Heart left ventricle (tissue), 16 donors: ENCODE data around the gene NABP1. TPM values are rescaled to one million over a fixed set of nuclear protein-coding genes. Genes with fewer than 3 reads are reported as not detected.

ENCODE experiments used
- ATAC-seq, 4 donors: fragments of 200-7000 bp; cut with Tn5 transposase; one replicate each; pipeline ENCODE4 v1.9.1; 2020 to 2022; ENCODE audit warnings: moderate library complexity in 4 of 4, mild to moderate bottlenecking in 3 of 4, moderate number of reproducible peaks in 1 of 4
- DNase-seq, 5 donors: peaks; one replicate each; pipeline ENCODE4 v3.0.0-alpha.2; 2020
- H3K27ac ChIP-seq, 12 donors: fragments of 200-600 bp; sonication (generic) in 4 of 12; one replicate each; pipeline versions ENCODE4 v1.5.0 to v1.8.0; 2016 to 2022; ENCODE audit warnings: mild to moderate bottlenecking in 2 of 12
- H3K27me3 ChIP-seq, 9 donors: fragments of 200-600 bp; sonication (generic) in 2 of 9; one replicate each; pipeline versions ENCODE4 v1.5.1 to v1.8.0; 2016 to 2022; ENCODE audit warnings: mild to moderate bottlenecking in 3 of 9
- H3K36me3 ChIP-seq, 9 donors: fragments of 200-600 bp; sonication (generic) in 2 of 9; one replicate each; pipeline versions ENCODE4 v1.5.0 to v1.8.0; 2018 to 2022; ENCODE audit warnings: mild to moderate bottlenecking in 2 of 9
- H3K4me1 ChIP-seq, 12 donors: fragments of 200-600 bp; sonication (generic) in 4 of 12; one replicate each; pipeline versions ENCODE4 v1.5.0 to v1.8.0; 2016 to 2022; ENCODE audit warnings: mild to moderate bottlenecking in 3 of 12
- H3K4me3 ChIP-seq, 12 donors: fragments of 200-600 bp; sonication (generic) in 4 of 12; one replicate each; pipeline versions ENCODE4 v1.5.0 to v1.8.0; 2017 to 2022; ENCODE audit warnings: mild to moderate bottlenecking in 9 of 12, moderate library complexity in 4 of 12
- H3K9me3 ChIP-seq, 12 donors: fragments of 200-600 bp; sonication (generic) in 4 of 12; one replicate each; pipeline versions ENCODE4 v1.5.0 to v1.8.0; 2016 to 2022; ENCODE audit warnings: mild to moderate bottlenecking in 1 of 12
- CTCF ChIP-seq, 12 donors: fragments of 200-600 bp; sonication (generic) in 4 of 12; IDR thresholded peaks; one replicate each; pipeline versions ENCODE4 v1.5.0 to v1.8.0; 2018 to 2022; ENCODE audit warnings: antibody characterized with exemption in 12 of 12, mild to moderate bottlenecking in 5 of 12
- POLR2A ChIP-seq, 2 donors: fragments of 450-650 bp; IDR thresholded peaks; one replicate each; pipeline ENCODE4 v1.6.1; 2017; ENCODE audit warnings: antibody characterized with exemption in 2 of 2, mild to moderate bottlenecking in 2 of 2, moderate library complexity in 2 of 2
- WGBS, 4 donors: extraction: QIAGEN DNeasy Blood & Tissue Kit in 2 of 4; methylation state at CpG; one replicate each; pipeline versions ENCODE4 v1.1.5 to v1.1.7; 2013 to 2018; 5-methylcytosine and 5-hydroxymethylcytosine counted together
- intact Hi-C, 10 donors: fragments of 100-400 bp; cut with DNase I; formaldehyde crosslinking; loops; one replicate each; pipeline versions ENCODE4 v1.11.1 to v1.14.2; 2022
- polyA plus RNA-seq, 2 donors: library from polyadenylated mRNA; stranded (reverse); fragments of 200-250 nt; gene quantifications; one replicate each; pipeline ENCODE4 v1.2.3, GENCODE V29; 2013
- total RNA-seq, 9 donors: library from RNA; depleted of rRNA in 2 of 9; stranded (reverse); fragments of >200 nt in 2 of 9; fragmentation: NEBNext Ultra II Directional in 3 of 9; extraction: Animal tissue kit (Norgen Biotek cat#: 25700) in 3 of 9; gene quantifications; one replicate each; pipeline versions ENCODE4 v1.1.0 to v1.2.4, GENCODE V29; 2016 to 2023
- donor health status: ischemic (EF 13 %, LVEDD 7.1; RV severe dilation, severe dysfunction).
- donor health status: healthy with polysubstance abuse.
- donor health status: DM: no; HTN: yes; CAD: no.
- donor health status: DM: no; HTN: no; CAD: no.
- donor health status: ischemic (EF 25% LVEDD 6.9; RV normal size, moderate dysfunction).
- donor health status: ischemic (EF 25% LVEDD 5.7; RV mildly dilated, moderate dysfunction).
- donor health status: healthy.
- donor health status: DM: yes; HTN: yes; CAD: no.
- donor health status: ischemic (EF 35%, LVEDD 5.7; RV mildly dilated, moderate dysfunction).
- donor health status: nonischemic (EF 11% LVEDD 7.7; RV severe dilation, severe dysfunction).
- donor health status: DM: yes; HTN: yes; CAD: no.
- donor health status: PGD.
- donor health status: ischemic (EF 29% LVEDD 5.4; RV normal size, mild dysfunction).
- donor health status: nonischemic (EF 23%, LVEDD 6.1; RV moderate dilation, normal function).

The NABP1 gene
- total and polyA plus RNA-seq, 11 donors: 1.5 to 36.3 (median 3.3) TPM

- no peak overlapping the region for H3K4me3 ChIP-seq
- H3K36me3 ChIP-seq: no peaks in the 10 kb centered on the region
- peaks cover 0 to 14% (median 0%) of the 10 kb centered on the region in 12 donors for H3K4me1 ChIP-seq
- ATAC-seq (no peak), DNase-seq (no peak)
- no peaks in the 10 kb centered on the region for H3K27me3 ChIP-seq
- H3K27ac ChIP-seq: no peak overlapping the region
- no peak for TF ChIP-seq POLR2A (IDR thresholded peaks at IDR 0.05)
- TF ChIP-seq CTCF (IDR thresholded peaks at IDR 0.05): no peak
- H3K9me3 ChIP-seq: no peaks in the 10 kb centered on the region
- intact Hi-C loops: no loop called here
These were observed 12.9 kb upstream of the NABP1 start for GRCh38 chr2:191664823-191665677.

- no peak for TF ChIP-seq CTCF (IDR thresholded peaks at IDR 0.05)
- no peak for TF ChIP-seq POLR2A (IDR thresholded peaks at IDR 0.05)
These were observed 11.7 kb upstream of the NABP1 start for GRCh38 chr2:191666226-191666625.

GRCh38 chr2:191666732-191667131 lies 11.2 kb upstream of the NABP1 start:
- Histone ChIP-seq H3K36me3 (no peaks in the 10 kb centered on the region), H3K4me1 (peaks cover 0 to 14% (median 0%) of the 10 kb centered on the region in 12 donors), H3K4me3 (no peak overlapping the region), H3K9me3 (no peaks in the 10 kb centered on the region), H3K27me3 (peaks cover 0 to 7% (median 0%) of the 10 kb centered on the region in 9 donors), H3K27ac (peak overlapping the region in 1 of 12 donors; percentile 51)
- TF ChIP-seq CTCF (IDR thresholded peaks at IDR 0.05): no peak
- no peak for TF ChIP-seq POLR2A (IDR thresholded peaks at IDR 0.05)
- no peak for DNase-seq
- intact Hi-C loops: no loop called here
- WGBS, 4 donors: 49 to 55% (median 53%) methylated on average over 3 of the region's 3 CpGs
- no peak for ATAC-seq

More at GRCh38 chr2:191666226-191666625, 11.7 kb upstream of the NABP1 start:
- no peaks in the 10 kb centered on the region for H3K9me3 ChIP-seq
- DNase-seq (no peak), ATAC-seq (no peak)
- H3K27me3 ChIP-seq: peaks cover 0 to 7% (median 0%) of the 10 kb centered on the region in 9 donors
- intact Hi-C loops: no loop called here
- H3K4me1 ChIP-seq: peaks cover 0 to 14% (median 0%) of the 10 kb centered on the region in 12 donors
- no peaks in the 10 kb centered on the region for H3K36me3 ChIP-seq
- 83 to 88% (median 85%) methylated on average over 4 of the region's 4 CpGs for WGBS, 4 donors
- H3K4me3 ChIP-seq: no peak overlapping the region
- H3K27ac ChIP-seq: peak overlapping the region in 1 of 12 donors; percentile 51

- H3K4me1 ChIP-seq: peaks cover 0 to 21% (median 0%) of the 10 kb centered on the region in 12 donors
These were observed 7.9 kb upstream of the NABP1 start for GRCh38 chr2:191670076-191670475.

More at GRCh38 chr2:191670076-191670475, 7.9 kb upstream of the NABP1 start:
- peaks cover 0 to 7% (median 0%) of the 10 kb centered on the region in 9 donors for H3K27me3 ChIP-seq
- ATAC-seq (no peak), DNase-seq (no peak)
- H3K27ac ChIP-seq: no peak overlapping the region
- H3K36me3 ChIP-seq: no peaks in the 10 kb centered on the region
- intact Hi-C loops: no loop called here
- no peak for TF ChIP-seq CTCF (IDR thresholded peaks at IDR 0.05)
- no peak for TF ChIP-seq POLR2A (IDR thresholded peaks at IDR 0.05)
- no peak overlapping the region for H3K4me3 ChIP-seq
- H3K9me3 ChIP-seq: no peaks in the 10 kb centered on the region
